HG02571 (cell line): Measurements from ENCODE around the gene PHLDA3.
"Not testable (repeated sequence)": the region's sequence is repeated elsewhere in the genome, so short reads cannot be mapped to it uniquely, and the experiment has no call there.

Experiments
- ATAC-seq: cut with Tn5 transposase; IDR thresholded peaks from one replicate; pipeline ENCODE4 v1.9.1; 2021; ENCODE audit warnings: mild to moderate bottlenecking, moderate library complexity; ENCODE audit not compliant: unreplicated experiment

The PHLDA3 gene

DNA sequence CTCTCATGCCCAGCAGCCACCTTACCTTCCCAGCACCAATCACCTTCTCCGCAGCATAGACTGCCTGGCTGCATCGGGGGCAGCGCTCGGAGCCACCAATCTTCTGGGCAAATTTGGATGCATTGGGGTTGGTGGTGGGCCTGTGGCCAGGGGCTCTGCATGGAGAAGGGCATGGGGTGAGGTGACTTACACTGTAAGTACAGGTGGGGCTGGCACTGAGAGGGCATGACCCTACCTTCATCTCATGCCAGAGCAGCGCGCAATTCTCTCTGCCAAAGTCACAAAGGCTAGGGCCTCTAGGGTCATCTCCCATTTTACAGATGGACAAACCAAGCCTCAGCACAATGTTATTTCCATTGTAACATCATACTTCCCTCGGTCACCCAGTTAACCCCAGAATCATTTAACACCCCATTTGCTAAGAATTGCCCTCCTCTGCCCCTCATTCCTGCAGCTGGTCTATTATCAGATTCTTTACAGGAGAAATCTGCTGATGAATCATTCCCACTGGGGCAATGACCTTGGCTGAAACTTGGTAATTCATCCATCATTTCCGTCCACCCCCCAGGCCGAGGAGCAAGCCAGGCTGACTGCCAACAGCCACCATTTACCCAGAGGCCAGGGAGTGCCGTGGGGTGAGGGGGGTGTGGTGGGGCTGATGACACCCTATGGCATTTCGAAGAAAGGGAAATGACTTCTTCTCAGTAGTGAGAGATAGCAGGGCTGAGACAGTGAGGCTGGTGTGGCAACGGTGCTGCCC lies 20.0 kb upstream of the PHLDA3 start:
- ATAC-seq = no peak

DNA sequence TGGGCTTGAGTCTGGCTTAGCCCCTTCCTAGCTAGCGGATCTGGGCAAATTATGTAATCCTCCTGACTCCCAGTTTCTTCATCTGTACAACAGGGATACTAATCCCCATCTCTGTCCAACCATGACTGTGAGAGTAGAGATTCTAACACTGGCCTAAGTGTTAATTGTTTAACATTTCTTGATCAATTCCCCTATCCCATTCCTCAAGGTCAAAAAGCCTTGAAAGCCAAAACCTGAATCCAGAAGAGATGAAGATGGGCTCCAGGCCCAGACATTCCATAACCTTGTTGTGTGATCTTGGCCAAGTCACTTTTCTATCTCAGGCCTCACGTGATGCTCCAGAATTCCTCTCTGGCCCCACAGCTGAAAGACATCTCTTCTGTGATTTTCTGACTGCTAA lies 18.8 kb upstream of the PHLDA3 start:
- no peak for ATAC-seq

DNA sequence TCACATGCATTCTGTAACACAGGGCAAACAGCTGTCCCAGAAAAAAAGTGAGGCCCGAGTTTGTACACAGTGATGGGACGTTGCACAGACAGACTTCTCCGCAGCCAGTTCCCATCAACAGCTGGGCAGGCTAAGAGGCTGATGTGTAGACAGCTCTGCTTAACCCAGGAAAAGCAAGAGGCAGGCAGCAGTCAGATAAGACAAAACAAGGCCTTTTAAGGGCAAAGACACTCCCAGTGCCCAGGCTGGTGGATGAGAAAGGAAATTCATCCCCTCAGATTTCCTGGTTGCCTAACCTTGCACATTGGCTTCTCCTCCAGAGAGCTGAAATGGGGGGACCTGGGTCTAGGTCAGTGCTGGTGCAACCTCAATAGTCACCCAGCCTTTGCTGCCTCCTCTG lies 17.2 kb upstream of the PHLDA3 start:
- ATAC-seq = no peak

DNA sequence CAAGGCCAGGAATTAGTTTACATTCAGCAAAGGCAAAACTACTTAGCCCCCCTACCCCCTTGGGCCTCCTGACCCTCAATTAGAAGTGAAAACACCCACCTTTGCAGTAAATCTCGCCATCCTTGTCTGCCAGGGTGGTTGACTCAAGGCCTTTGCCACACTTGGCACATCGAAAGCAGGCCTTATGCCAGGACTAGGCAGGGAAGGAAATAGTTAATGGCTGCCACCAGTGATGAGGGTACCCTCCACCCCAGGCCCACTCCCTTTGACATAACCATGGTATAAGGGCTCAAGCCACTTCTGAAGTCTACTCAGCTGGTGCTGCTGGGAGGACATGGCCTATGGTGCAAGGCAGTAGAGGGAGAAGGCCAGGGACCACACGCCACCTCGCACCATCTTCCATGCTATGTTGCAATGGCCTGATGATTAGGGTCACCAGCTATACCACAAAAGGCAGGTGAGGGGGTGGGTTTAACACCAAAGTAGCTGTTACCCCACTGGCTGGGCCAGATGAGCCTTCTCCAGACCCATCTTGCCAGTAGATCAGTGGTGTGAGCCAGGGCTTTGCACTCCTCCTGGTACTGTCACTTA lies 16.3 kb upstream of the PHLDA3 start:
- no peak for ATAC-seq

DNA sequence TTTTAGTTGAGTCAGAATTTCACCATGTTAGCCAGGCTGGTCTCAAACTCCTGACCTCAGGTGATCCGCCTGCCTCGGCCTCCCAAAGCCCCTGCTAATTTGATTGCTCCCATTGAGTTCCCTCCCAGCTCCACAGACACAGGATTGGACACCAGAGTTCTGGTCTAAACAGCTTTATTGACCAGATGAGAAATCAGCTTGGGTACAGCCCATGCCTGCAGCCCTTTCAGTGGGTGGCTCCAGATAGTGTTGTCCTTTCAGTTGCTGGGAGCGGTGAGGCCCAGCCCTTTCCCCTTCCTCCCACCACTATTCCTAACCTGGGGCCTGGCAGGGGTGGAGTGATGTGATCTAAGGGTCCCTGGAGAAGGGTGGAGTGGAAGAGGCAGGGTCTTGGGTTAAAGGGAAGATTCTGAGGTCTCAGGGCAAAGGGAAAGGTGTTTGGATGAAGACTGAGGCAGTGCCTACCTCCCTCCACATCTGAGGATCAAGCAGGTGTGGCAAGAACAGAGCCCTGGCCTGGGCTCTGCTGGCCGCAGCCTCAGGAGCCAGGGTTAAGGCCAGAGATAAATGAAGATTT lies 14.5 kb upstream of the PHLDA3 start:
- no peak for ATAC-seq

DNA sequence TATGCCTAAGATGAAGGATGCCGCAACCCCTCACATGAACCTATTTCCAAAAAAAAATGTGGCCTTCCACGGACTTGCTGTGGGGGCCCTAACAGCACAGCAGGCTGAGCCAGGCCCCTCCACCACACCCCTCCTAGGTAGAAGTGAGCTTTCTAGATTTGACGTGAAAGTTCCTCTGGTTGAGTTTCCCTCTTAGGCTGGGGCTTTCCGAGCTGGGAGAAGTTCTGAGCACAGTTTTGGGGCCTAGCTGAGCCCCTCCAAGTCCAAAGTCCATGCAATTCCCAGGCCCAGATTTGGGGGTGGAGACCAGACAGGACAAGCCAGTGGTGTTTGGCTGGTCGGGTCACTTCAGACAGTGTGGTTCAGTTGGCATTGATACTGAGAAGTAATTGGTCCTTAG lies 13.8 kb upstream of the PHLDA3 start:
- ATAC-seq = no peak

DNA sequence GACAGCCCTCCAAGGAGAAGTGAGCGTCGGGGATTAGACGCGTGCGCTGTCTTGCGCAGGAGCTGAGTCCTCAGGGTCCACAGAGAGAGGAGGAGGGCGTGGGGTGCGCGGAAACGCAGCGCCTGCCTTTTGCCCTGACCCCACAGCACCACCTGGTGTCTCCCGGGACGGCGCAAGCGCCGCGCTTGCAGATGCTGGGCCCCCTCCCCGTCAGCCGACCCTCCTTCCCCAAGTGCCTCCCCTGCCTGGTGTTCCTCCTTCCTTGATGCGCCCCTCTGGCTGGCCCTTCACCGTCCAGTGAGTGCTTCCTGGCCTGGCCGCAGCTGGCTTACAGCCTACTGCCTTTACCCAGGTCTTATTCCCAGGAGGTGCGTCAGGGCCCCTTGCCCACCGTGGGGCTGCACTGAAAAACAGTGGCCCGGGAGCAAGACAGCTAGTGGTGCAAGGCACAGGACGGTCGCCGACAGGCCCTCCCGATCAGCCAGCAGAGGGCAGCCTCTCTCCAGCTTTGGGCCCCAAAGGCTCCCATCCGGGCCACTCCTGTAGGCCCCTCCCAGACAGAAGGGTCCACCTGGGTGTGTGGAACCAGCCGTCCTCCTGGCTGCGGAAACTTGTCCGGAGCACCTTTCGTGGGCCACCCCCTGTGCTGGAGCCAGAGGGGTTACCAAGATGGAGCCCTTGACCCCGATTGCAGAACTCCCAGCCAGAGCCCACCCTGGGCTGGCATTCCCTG lies 12.9 kb upstream of the PHLDA3 start:
- ATAC-seq = peak; percentile 71

DNA sequence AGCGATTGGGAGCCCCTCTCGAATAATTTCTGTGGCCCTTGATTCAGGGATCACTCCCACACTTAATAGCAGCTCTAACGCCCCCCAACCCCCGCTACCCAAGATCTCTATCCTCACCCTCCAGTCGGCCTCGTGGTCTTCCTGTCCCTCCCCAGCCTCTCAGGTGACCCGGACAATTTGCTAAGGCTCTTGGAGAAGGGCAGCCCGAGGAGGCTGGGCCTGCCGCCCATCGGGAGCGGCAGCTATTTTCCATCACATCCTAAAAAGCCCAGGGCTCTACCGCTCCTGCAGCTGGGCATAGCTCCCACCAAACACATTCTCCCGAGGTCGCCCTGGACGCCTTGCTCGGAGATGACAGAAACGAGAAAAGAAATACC lies 12.0 kb upstream of the PHLDA3 start:
- ATAC-seq = no peak

DNA sequence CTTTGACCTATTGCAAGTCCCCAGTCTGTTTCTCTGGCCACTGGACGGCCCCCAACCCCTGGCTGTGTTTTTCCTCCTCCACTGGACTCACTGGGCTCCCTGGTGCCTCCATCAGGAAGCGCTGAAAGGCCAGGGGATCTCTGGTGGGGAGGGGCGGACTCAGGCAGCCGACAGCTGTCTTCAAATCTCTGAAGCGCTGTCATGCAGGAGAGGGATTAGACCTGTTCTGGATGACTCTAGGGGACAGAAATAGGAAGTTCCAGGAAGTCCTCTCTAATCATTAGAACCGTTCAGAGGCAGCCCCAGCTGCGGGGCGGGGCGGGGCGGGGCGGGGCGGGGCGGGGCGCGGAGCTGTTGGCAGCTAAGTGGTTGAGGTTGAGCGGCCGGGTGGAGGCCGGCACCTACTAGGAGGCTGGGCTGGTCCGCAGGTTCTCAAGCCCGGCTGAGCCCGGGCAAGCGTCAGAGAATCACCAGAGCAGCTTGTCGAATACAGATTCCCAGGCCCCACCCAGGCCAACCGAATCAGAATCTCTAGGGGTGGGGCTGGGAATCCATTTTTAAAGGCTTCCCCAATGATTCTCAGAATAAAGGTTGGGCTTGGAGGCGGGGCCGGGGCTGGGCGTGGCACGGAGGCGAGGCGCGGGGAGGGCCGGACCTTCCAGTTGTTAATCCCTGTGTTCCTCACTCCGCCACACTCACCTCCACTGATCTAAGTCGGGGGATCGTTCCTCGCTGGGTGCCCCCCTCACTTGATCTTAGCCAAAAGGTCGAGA lies 11.4 kb upstream of the PHLDA3 start:
- ATAC-seq = peak; percentile 53

DNA sequence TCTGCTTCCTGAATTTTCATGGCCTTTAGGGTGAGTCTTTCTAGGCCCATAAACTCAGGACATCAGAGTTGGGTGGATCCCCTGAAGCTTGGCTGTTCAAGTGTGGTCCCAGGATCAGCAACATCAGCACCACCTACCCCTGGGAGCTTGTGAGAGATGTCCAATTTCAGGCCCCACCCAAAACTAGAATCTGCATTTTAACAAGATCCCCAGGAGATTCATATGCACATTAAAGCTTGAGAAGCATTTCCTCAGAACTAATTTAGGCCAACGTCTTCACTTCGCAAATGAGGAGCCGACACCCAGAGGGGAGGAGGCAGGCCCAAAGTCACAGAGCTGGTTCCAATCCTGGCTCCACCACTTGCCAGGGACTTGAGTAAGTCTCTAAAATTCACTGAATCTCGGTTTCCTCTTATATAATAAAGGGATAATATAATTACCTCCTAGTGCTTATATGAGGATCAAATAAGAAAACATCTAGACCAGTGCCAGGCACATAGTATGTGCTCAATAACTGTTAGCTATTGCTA lies 10.3 kb upstream of the PHLDA3 start:
- ATAC-seq = no peak

DNA sequence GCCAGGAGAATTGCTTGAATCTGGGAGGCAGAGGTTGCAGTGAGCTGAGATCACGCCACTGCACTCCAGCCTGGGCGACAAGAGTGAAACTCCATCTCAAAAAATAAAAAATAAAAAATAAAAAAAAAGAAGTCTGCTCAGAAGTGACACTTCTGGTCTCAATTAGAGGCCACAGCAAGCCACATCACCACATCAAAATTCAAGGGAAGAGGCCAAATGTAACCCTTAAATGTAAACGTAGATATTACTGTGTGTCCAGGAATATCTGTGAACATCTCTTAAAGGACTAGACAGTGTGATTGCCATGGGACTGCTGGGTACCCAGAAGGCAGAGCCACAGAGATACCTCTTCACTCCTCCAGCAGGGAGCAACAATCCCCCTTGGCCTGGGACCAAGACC lies 9.7 kb upstream of the PHLDA3 start:
- ATAC-seq = not testable (repeated sequence)

DNA sequence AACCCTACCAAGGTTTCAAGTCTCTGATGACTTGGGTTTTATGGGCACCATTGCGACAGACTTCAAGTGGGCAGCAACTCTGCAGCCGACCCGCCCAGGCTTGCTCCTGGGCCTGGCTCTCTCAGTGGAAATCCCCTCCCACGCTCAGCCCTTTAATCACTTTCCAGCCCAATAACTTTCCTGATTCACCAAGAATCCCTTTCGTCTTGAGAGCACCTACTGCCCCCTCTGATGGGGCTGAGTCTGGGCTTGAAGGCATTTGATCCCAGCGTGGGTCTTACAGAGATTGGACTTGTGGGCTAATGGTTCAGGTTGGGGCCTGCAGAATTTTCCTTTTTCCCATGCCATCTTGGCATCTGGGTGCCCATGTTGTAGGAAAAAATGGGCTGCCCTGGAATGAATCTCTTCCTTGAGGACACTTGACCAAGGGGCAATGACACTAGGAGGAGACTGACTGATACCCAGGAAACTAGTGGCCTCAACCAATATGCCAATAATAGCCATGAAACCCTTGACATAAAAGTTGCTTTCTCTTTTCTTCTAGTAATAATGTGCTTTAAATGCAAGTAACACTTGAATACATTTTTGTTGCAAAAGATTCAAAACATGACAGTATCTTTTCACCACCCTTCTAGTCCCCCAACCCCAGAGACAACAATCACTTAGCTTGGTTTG lies 7.8 kb upstream of the PHLDA3 start:
- no peak for ATAC-seq

DNA sequence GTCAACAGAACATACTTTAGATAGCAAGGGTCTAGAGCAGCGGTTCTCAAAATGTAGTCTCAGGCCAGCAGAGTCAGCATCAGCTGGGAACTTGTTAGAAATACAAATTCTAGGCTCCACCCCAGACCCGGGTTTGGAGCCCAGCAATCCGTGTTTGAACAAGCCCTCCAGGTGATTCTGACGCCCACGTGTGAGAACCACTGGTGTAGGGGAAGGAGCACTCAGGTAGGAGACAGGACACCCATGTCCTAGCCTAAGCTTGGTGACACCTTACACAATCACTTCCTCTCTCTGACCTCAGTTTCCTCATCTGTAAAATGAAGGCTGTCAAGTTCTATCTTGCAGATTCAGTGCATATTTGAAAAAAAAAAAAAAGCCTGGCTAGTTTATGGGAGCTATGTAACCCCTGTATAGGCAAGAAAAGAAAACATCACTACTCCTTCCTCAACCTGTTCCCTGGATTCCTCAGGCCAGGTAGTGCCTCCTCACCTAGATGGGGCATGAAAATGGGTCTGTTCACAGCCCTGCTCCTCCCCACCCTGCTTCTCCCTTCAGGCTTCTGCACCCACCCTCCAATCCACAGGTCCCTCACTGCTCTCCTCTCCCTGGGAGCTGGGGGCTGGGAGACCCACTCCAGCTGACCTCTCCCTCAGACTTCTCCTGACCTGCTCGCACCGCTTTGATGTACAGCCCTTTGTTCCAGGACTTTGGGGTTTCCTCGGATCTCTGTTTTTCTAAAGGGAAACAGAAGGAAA lies 7.1 kb upstream of the PHLDA3 start:
- no peak for ATAC-seq

DNA sequence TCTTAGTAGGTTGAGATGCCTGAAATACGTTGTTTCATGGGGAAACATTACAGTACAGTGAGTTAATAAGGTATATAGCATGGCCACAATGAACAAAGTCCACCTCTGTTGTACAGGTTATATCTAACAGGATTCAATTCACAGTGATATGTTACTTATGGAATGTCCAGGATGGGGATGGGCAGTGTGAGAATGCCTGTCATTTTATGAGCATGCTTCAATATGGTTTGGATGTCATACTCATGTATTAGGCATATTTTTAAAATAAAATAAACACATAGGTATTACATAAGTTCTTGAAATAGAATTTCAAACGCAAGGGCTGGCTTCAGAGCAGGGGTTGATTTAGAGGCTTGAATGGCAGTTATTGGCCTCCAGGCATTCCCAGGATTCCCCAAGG lies 6.1 kb upstream of the PHLDA3 start:
- ATAC-seq = no peak

DNA sequence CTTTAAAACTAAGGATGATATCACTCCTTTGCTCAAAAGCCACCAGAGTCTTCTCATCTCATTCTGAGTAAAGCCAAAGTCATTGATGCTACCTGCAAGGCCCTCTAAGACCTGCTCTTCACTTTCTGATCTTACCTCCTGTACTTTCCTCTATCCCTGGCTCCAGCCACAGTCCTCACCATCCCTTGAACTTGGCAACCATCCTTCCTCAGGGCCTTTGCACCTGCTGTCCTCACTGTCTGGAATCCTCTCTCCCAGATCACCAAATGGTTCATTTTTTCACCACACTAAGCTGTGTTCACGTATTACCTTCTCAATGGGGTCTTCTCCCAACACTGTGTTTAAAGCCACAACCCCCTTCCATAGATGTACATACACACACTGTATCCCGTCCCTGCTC lies 4.3 kb upstream of the PHLDA3 start:
- no peak for ATAC-seq

DNA sequence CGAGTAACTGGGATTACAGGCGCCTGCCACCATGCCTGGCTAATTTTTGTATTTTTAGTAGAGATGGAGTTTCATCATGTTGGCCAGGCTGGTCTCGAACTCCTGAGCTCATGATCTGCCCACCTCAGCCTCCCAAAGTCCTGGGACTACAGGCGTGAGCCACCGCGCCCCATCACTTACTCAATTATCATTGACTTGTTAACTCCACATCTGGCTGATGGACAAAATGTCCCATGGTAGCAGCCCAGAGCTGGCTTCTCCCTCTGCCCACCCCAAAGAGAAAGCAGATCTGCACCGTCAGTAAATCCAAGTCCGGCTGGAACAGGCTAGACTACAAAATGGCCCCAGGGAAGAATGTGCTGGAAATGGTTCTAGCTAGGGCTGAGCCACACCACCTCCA lies 3.3 kb upstream of the PHLDA3 start:
- ATAC-seq = not testable (repeated sequence)

DNA sequence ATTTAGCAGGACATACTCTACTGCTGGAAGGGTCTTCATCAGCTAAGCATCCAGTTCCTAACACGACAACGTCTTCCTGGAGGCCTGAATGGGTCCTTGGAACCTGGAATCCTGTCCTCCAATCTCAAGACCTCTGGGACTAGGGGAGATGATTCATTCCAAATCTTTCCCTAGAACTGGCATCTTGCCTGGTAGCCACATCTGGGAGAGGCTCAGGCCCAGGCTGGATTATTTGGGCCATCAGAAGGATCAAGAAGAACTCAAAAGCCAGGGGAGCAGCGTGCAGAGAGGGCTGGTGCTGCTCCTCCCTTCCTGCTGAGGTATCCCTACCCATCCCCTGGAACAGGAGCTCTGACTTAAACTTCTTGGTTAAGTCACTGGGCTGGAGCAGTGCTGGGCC lies 2.8 kb upstream of the PHLDA3 start:
- ATAC-seq = no peak

DNA sequence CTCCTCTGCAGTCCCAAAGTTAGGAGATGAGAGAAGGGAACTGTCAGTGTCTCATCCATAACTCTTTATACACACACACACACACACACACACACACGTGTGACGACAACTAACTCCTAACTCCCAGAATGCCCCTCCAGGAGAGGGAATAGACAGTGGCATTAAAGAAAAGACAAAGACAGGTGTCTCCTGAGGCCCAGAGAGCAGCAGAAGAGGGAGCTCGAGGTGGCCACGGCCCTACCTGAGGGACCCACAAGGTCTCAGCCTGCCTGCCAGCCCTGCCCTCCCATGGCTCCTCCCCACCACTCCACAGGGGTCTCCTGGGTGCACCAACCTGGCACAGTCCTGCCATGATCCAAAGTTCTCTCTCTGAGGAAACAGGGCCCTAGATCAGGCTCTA lies 1.6 kb upstream of the PHLDA3 start:
- ATAC-seq = no peak

DNA sequence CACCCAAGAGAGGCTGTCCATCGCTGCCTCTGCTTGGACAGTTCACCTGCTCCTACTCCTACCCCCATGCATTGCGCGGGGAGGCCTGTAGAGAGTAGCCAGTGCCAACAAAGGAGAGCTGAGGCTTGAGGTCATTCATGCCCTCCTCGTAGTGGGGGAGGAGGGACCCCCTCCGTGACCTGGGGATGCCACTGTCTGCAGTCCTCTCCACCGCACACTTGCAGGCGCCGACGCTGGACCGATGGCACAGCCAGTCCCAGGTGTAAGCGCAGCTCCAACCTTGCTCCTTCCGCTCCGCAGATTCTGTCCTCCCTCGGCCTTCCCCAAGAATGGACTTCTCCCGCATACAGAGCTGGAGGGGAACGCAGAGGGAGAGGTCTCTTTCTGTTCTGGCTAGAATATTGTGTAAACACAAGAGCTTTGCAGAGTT lies 672 bp upstream of the PHLDA3 start:
- ATAC-seq = no peak

DNA sequence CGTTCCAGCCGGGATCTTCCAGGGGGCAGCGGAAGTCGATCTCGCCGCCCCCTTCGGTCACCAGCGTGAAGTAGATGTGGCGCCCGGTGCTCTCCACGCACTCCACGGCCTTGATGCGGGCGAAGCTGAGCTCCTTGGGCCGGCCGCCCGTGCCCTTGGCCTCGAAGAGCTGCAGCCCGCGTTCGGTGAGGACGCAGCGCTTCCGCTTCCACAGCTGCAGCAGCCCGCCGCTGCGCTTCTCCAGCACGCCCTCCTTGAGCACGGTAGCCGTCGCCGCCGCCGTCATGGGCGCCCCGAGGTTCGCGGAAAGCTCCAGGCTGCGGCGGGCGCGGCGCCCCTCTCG lies 516 bp downstream of the PHLDA3 start:
- peak; percentile 41 for ATAC-seq
